Fibroblast of the aortic adventitia (primary cell): ENCODE results near the gene RIBC2. TPM values are rescaled to one million over a fixed set of nuclear protein-coding genes. Genes with fewer than 3 reads are reported as not detected.
"Not testable (repeated sequence)": the region's sequence is repeated elsewhere in the genome, so short reads cannot be mapped to it uniquely, and the experiment has no call there.

Experiments
- DNase-seq: peaks from one replicate; pipeline ENCODE4 v3.0.0-alpha.2; 2010; ENCODE audit warnings: low read depth
- H3K4me3 ChIP-seq: 2 replicates; pipeline ENCODE4 v1.5.1; 2011; ENCODE audit warnings: low read depth, mild to moderate bottlenecking, control low read depth, low read length, moderate library complexity
- total RNA-seq: library from RNA; depleted of rRNA; stranded (reverse); fragments of >200 nt; gene quantifications from 2 replicates; pipeline ENCODE4 v1.2.3, GENCODE V29; 2012; ENCODE audit warnings: low replicate concordance
- TF ChIP-seq, protein P1 (sequence below): IDR thresholded peaks from 2 replicates; pipeline ENCODE4 v1.5.1; 2011; ENCODE audit warnings: mild to moderate bottlenecking, low read length, control low read depth, inconsistent platforms; ENCODE audit not compliant: insufficient read depth

RIBC2 gene, protein sequence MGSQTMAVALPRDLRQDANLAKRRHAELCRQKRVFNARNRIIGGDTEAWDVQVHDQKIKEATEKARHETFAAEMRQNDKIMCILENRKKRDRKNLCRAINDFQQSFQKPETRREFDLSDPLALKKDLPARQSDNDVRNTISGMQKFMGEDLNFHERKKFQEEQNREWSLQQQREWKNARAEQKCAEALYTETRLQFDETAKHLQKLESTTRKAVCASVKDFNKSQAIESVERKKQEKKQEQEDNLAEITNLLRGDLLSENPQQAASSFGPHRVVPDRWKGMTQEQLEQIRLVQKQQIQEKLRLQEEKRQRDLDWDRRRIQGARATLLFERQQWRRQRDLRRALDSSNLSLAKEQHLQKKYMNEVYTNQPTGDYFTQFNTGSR
- 5.7 TPM in 1 of 2 replicates, not detected in the other for total RNA-seq

DNA sequence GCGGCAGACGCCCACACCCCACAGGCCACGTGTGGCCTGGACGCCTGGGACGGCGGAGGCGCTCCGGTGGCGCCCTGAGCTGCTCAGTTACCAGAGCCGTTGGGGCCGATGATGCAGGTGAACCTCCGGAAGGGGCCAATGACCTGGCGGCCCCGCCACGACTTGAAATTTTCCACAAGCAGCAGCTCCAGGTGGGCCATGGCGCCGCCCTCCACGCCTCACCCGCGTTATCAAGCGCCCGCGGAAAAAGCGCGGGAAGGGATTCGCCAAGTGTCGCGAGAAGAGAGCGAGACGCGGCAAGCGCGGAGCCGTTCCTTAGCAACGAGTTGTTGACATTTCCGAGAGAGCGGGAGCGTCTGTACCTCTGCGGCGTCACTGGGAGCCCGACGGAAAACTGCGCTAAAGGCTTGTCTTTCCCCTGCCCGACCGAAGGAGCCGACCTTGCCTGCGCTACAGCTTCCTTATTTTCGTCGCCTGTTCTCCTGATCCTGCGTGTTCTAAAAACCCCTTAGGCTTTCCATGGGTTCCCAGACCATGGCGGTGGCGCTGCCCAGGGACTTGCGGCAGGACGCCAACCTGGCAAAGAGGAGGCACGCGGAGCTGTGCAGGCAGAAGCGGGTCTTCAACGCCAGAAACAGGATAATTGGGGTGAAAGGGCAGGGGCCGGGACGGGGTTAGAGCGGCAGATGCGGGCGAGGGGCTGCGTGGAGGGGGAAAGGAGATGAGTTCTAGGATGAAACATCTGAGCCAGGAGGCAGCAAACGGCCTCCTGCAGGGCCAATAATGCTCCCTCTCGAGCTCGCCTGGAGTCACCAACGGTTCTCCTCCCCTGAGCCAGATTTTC lies at the start of gene RIBC2, which contains the start of gene SMC1B:
Gene RIBC2, plus strand, starts transcription at position 326 of the 844 bp plus-strand sequence. Its CDS starts 194 bp downstream, at position 520.
Gene SMC1B, minus strand, starts transcription at position 232 of the 844 bp plus-strand sequence. Its CDS starts 32 bp downstream, at position 200.
- peak within 1 kb of the TSS; percentile 72 for H3K4me3 ChIP-seq
- TF ChIP-seq, protein P1, sequence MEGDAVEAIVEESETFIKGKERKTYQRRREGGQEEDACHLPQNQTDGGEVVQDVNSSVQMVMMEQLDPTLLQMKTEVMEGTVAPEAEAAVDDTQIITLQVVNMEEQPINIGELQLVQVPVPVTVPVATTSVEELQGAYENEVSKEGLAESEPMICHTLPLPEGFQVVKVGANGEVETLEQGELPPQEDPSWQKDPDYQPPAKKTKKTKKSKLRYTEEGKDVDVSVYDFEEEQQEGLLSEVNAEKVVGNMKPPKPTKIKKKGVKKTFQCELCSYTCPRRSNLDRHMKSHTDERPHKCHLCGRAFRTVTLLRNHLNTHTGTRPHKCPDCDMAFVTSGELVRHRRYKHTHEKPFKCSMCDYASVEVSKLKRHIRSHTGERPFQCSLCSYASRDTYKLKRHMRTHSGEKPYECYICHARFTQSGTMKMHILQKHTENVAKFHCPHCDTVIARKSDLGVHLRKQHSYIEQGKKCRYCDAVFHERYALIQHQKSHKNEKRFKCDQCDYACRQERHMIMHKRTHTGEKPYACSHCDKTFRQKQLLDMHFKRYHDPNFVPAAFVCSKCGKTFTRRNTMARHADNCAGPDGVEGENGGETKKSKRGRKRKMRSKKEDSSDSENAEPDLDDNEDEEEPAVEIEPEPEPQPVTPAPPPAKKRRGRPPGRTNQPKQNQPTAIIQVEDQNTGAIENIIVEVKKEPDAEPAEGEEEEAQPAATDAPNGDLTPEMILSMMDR = no peak

DNA sequence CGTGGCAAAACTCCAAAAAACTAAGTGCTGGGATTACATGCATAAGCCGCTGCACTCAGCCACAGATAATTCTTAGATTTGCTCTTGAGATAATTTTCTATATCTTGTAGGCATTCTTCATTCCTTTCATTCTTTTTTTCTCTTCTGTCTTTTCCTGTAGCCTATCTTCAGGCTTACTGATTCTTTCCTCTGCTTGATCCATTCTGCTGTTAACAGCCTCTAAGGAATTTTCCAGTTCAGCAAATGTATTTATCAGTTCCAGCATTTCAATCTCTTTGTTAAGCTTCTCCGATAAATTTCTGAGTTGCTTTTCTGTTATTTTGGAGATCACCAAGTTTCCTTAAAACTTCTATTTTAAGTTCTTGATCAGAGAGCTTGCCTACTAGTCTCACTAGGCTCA lies 46.8 kb upstream of the RIBC2 start:
- no peak overlapping the region for H3K4me3 ChIP-seq
- TF ChIP-seq, protein P1 = no peak
- DNase-seq = no peak

More for the DNA sequence above, at the start of gene RIBC2, which contains the start of gene SMC1B:
- peak; percentile 69 for DNase-seq

DNA sequence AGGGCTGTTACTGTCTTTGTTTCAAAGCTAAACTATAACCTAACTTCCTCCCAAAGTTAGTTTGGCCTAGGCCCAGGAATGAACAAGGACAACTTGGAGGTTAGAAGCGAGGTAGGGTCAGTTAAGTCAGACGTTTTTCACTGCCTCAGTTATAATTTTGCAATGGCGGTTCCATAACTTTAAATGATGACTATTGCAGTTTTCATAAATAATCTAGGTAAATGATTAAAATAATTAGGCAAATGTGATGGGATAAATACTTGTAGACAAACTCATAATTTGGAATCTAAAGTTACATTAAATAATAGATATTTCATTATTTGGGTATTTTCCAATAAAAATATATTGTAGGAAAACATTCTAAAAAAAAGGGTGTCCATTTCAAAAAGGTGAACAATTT lies 39.9 kb upstream of the RIBC2 start:
- DNase-seq, H3K4me3 ChIP-seq: not testable (repeated sequence)

DNA sequence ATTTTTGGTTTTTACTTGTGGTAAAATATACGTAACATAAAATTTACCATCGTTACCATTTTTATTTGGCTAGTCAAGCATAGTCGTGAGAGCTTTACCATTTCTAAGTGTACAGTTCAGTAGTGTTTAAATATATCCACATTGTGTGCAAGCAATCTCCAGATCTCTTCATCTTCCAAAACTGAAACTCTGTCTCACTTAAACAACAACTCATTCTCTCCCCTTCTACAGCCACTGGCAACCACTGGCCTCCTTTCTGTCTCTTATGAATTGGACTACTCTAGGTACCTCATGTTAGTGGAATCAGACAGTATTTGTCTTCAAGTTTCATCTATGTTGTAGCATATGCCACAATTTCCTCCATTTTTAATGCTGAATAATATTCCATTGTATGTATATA lies 37.5 kb upstream of the RIBC2 start:
- DNase-seq = no peak
- H3K4me3 ChIP-seq = no peak overlapping the region
- TF ChIP-seq, protein P1 = no peak

DNA sequence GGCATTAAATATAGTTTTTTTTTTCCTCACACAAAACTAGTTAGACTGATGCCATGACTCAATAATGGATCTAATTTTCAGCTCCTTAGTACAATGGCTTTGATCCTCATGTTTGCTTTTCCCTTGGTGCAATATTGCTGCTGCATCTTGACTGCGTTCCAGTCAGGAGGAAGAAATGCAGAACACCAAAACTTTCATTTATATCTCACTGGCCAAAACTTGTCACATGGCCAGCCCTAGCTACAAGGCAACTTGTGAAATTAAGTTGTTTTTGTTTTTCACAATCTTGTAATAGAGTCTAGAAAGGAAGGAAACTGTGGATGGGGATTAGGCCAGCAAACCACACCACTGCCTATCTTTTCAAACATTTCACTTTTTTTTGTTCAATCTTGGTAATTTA lies 36.8 kb upstream of the RIBC2 start:
- no peak overlapping the region for H3K4me3 ChIP-seq
- peak; percentile 38 for DNase-seq
- TF ChIP-seq, protein P1 = no peak

DNA sequence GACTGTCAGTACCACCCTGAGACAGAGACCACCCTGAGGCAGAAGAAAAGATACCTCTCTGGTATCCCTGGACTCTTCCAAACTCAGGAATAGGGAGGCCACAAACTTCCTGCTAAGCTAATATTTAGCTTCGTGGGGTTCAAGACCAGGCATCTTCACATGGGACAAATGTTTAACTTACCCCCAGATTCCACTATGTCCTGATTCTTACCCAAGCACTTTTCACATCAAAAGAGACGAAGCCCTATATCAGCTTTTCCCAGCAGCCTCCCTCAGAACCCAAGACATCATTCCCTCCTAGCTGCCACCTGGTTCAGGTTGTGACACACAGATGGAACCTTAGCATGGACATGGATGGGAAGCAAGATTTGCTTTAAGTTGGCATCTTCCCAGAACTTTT lies 32.1 kb upstream of the RIBC2 start:
- TF ChIP-seq, protein P1 = no peak
- H3K4me3 ChIP-seq = no peak overlapping the region
- DNase-seq = no peak

DNA sequence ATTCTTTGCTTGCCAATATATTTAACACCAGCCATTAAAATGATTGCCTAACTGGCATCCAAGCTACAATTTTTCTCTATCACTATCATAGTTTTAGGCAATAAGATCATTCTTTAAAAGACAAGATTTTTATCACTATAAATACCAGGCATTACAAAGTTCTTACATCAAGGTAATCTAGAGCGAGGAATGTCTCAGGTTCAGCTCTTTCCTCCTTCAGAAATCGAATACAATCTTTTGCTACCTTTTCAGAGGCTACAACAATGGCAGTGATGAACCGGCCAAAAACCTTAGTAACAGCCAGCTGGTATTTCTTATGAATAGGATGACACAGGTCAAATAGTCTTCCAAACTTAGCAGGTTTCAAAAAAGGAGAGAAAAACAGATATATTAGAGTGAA lies 23.9 kb upstream of the RIBC2 start:
- no peak overlapping the region for H3K4me3 ChIP-seq
- DNase-seq = no peak
- TF ChIP-seq, protein P1 = no peak
